Measurements from ENCODE around the gene TFEB.

GRCh38 chr6:41655176-41655575 lies 80.2 kb downstream of the TFEB start:
- TF ChIP-seq, protein P1, sequence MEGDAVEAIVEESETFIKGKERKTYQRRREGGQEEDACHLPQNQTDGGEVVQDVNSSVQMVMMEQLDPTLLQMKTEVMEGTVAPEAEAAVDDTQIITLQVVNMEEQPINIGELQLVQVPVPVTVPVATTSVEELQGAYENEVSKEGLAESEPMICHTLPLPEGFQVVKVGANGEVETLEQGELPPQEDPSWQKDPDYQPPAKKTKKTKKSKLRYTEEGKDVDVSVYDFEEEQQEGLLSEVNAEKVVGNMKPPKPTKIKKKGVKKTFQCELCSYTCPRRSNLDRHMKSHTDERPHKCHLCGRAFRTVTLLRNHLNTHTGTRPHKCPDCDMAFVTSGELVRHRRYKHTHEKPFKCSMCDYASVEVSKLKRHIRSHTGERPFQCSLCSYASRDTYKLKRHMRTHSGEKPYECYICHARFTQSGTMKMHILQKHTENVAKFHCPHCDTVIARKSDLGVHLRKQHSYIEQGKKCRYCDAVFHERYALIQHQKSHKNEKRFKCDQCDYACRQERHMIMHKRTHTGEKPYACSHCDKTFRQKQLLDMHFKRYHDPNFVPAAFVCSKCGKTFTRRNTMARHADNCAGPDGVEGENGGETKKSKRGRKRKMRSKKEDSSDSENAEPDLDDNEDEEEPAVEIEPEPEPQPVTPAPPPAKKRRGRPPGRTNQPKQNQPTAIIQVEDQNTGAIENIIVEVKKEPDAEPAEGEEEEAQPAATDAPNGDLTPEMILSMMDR (conservative IDR thresholded peaks at IDR 0.05 in 1 of 2, IDR thresholded peaks at IDR 0.05 in 1 of 2; ENCODE audit: low read depth in 1 of 2, low read length in 2 of 2) = no peak
- no peak for TF ChIP-seq EZH2 (IDR thresholded peaks at IDR 0.05; ENCODE audit: low read length, missing control alignments)
